Sigmoid colon (tissue), 7 donors: ENCODE results near the gene TCFL5. TPM values are rescaled to one million over a fixed set of nuclear protein-coding genes. Genes with fewer than 3 reads are reported as not detected.

Experiments
- DNase-seq: peaks from one replicate; pipeline ENCODE4 v3.0.0-alpha.2; 2019
- H3K27ac ChIP-seq, 4 donors: fragments of 200-600 bp; sonication (generic); one replicate each; pipeline ENCODE4 v1.5.1; 2016 to 2019; ENCODE audit warnings: mild to moderate bottlenecking in 1 of 4
- H3K27me3 ChIP-seq, 3 donors: fragments of 200-600 bp; sonication (generic); one replicate each; pipeline ENCODE4 v1.5.1; 2019; ENCODE audit warnings: mild to moderate bottlenecking in 1 of 3
- H3K36me3 ChIP-seq, 4 donors: fragments of 200-600 bp; sonication (generic); one replicate each; pipeline ENCODE4 v1.5.1; 2016 to 2019
- H3K4me1 ChIP-seq, 4 donors: fragments of 200-600 bp; sonication (generic); one replicate each; pipeline ENCODE4 v1.5.1; 2017 to 2019
- H3K4me3 ChIP-seq, 4 donors: fragments of 200-600 bp; sonication (generic); one replicate each; pipeline ENCODE4 v1.5.1; 2017 to 2019; ENCODE audit warnings: mild to moderate bottlenecking in 2 of 4, moderate library complexity in 1 of 4
- H3K9me3 ChIP-seq, 4 donors: fragments of 200-600 bp in 3 of 4; sonication (generic) in 3 of 4; one replicate each; pipeline versions ENCODE4 v1.5.1 to v1.6.1; 2013 to 2019
- EP300 ChIP-seq, 4 donors: sonication (generic); formaldehyde crosslinking; IDR thresholded peaks; one replicate each; pipeline ENCODE4 v1.6.1; 2017; ENCODE audit warnings: antibody characterized with exemption in 4 of 4
- POLR2A ChIP-seq, 2 donors: fragments of 450-650 bp; IDR thresholded peaks; one replicate each; pipeline ENCODE4 v1.6.1; 2016; ENCODE audit warnings: antibody characterized with exemption in 2 of 2, mild to moderate bottlenecking in 2 of 2, moderate library complexity in 2 of 2
- POLR2AphosphoS5 ChIP-seq, 4 donors: sonication (generic); formaldehyde crosslinking; IDR thresholded peaks; one replicate each; pipeline ENCODE4 v1.6.1; 2017; ENCODE audit warnings: antibody characterized with exemption in 4 of 4
- WGBS, 2 donors: extraction: QIAGEN DNeasy Blood & Tissue Kit; methylation state at CpG; one replicate each; pipeline ENCODE4 v1.1.7; 2013; 5-methylcytosine and 5-hydroxymethylcytosine counted together
- intact Hi-C: fragments of 100-400 bp; cut with DNase I; formaldehyde crosslinking; loops from one replicate; pipeline ENCODE4 v1.15.1; 2023
- polyA plus RNA-seq, 3 donors: library from polyadenylated mRNA; stranded (reverse); fragments of 200-250 nt; gene quantifications; one replicate each; pipeline ENCODE4 v1.2.3, GENCODE V29; 2013
- total RNA-seq, 4 donors: library from RNA; depleted of rRNA; stranded (reverse); fragments of >200 nt; gene quantifications; one replicate each; pipeline ENCODE4 v1.1.0, GENCODE V29; 2016
- TF ChIP-seq, protein P1 (sequence below), 4 experiments: fragments of 450-650 bp in 3 of 4; fragments of 200-600 bp in 1 of 4; IDR thresholded peaks; one replicate each; pipeline ENCODE4 v1.5.1; 2016 to 2019; ENCODE audit warnings: antibody characterized with exemption in 4 of 4, mild to moderate bottlenecking in 3 of 4, moderate library complexity in 2 of 4
- donor health status: healthy with polysubstance abuse.
- donor health status: Bipolar disorder and iron deficiency.
- donor health status: healthy.

TCFL5 gene
- total and polyA plus RNA-seq, 7 donors: 2.3 to 16.9 (median 8.1) TPM

DNA sequence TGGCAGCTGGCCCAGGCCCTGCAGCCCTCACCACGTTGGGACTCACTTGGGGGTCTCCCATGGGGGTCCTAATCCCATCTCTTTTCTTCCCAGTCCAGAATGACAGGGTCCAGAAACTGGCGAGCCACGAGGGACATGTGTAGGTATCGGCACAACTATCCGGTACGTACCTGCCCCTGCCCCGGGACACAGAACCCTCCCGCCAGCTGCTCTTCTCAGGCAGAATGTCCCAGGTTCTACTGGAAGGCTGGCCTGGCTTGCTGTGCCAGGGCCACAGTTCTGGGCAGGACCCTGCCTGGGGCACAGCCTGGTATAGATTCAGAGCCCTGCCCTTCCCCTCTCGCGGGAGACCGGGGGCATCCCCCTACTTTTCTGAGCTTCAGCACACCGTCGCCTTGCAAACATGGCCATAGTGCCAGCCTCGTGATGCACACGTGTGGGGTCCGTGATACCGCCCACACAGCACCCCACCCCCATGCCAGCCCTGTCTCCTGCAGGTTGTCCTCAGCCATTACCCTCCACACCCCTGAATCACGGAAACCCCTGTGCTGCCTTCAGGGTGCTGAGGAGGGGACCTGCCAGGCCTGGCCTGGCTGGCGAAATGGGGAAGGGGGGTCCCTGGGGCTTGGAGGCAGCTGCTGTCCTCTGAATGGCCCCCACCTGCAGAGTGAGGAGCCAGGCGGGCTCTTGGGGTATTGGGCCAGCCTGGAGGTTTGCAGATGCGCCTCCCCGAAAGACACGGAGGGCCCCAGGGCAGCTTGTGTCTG, 54.0 kb downstream of the TCFL5 start:
- TF ChIP-seq POLR2A (IDR thresholded peaks at IDR 0.05) (no peak), POLR2AphosphoS5 (IDR thresholded peaks at IDR 0.05) (no peak), EP300 (IDR thresholded peaks at IDR 0.05) (no peak)
- TF ChIP-seq, protein P1, sequence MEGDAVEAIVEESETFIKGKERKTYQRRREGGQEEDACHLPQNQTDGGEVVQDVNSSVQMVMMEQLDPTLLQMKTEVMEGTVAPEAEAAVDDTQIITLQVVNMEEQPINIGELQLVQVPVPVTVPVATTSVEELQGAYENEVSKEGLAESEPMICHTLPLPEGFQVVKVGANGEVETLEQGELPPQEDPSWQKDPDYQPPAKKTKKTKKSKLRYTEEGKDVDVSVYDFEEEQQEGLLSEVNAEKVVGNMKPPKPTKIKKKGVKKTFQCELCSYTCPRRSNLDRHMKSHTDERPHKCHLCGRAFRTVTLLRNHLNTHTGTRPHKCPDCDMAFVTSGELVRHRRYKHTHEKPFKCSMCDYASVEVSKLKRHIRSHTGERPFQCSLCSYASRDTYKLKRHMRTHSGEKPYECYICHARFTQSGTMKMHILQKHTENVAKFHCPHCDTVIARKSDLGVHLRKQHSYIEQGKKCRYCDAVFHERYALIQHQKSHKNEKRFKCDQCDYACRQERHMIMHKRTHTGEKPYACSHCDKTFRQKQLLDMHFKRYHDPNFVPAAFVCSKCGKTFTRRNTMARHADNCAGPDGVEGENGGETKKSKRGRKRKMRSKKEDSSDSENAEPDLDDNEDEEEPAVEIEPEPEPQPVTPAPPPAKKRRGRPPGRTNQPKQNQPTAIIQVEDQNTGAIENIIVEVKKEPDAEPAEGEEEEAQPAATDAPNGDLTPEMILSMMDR (IDR thresholded peaks at IDR 0.05): no peak
- Histone ChIP-seq H3K27ac (no peak overlapping the region), H3K4me3 (no peak overlapping the region), H3K9me3 (no peaks in the 10 kb centered on the region), H3K36me3 (peaks cover 38 to 56% (median 45%) of the 10 kb centered on the region in 4 donors), H3K27me3 (no peaks in the 10 kb centered on the region), H3K4me1 (peaks cover 0 to 39% (median 34%) of the 10 kb centered on the region in 4 donors)
- WGBS, 2 donors: 87 to 89% methylated on average over 23 of the region's 23 CpGs
- no peak for DNase-seq
- intact Hi-C loops: loop anchor here (1.0 kb wide), 1 partner anchor 139 kb away; no protein-coding TSS in a partner anchor

DNA sequence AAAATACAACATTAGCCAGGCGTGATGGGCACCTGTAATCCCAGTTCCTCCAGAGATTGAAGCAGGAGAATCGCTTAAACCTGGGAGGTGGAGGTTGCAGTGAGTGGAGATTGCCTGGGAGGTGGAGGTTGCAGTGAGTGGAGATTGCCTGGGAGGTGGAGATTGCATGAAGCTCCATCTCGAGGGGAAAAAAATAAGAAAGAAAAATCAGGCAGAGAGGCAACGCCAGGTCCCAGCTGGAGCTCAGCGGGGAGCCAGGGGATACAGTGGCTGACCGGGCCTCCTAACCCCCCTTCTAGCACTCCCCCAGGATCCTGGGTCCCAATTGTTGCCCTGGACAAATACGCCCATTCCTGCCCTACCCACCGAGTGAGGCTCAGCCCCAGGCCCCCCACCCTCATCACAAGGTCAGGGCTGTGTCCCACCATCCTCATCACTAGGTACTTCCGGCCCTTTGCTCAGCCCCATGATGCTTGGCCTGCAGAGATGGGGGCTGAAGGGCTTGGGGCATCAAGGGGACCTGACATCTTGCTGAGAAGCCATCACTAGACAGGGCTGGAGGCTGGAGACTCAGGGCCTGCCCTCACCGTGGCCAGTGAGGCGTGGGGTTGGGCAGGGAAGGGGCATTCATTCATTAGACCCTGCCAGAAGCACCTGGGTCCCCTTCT, 55.1 kb downstream of the TCFL5 start:
- peak overlapping the region in 3 of 4 donors; percentile 91 to 96 (median 92) for H3K27ac ChIP-seq
- TF ChIP-seq, protein P1 (IDR thresholded peaks at IDR 0.05): no peak
- TF ChIP-seq POLR2AphosphoS5 (IDR thresholded peaks at IDR 0.05) (no peak), POLR2A (IDR thresholded peaks at IDR 0.05) (no peak), EP300 (IDR thresholded peaks at IDR 0.05) (no peak)
- H3K9me3 ChIP-seq: no peaks in the 10 kb centered on the region
- no peaks in the 10 kb centered on the region for H3K27me3 ChIP-seq
- 73 to 78% methylated on average over 11 of the region's 11 CpGs for WGBS, 2 donors
- H3K36me3 ChIP-seq: peaks cover 26 to 45% (median 36%) of the 10 kb centered on the region in 4 donors
- intact Hi-C loops: no loop called here
- peak overlapping the region in 3 of 4 donors; percentile 91 to 100 (median 99) for H3K4me3 ChIP-seq
- no peak for DNase-seq
- H3K4me1 ChIP-seq: peaks cover 0 to 45% (median 34%) of the 10 kb centered on the region in 4 donors

DNA sequence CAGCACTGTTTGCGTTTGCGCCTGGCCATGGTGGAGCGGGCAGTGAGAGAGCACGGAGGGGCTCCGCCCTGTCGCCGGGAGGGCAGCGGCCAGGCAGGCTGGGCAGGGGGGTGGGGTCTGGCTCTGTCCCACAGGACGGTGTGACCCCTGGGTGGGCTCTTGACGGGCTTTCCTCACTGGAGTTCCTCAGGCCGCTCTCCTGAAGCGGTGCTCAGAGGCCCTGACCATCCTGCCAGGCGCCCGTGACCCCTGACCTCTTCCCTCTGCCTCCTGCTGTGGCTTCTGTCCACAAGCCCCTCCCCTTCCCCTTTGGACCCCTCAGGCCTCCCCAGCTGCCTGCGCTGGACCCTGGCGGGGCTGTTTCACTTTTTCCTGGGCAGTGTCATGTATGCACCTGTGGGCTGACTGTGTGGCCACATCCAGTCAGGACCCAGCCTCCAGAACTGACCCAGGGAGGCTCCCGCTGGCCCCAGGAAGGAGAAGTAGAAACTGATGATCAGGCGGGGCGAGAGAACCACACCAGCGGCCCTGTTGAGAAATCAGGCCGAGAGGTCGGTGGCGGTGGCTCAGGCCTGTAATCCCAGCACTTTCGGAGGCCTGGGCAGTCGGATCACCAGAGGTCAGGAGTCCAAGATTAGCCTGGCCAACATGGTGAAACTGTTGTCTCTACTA, 55.8 kb downstream of the TCFL5 start:
- WGBS, 2 donors: 35 to 42% methylated on average over 25 of the region's 25 CpGs
- intact Hi-C loops: no loop called here
- peak in 1 of 2 donors; percentile 13 for TF ChIP-seq POLR2A (IDR thresholded peaks at IDR 0.05)
- TF ChIP-seq, protein P1 (IDR thresholded peaks at IDR 0.05): no peak
- TF ChIP-seq POLR2AphosphoS5 (IDR thresholded peaks at IDR 0.05): no peak
- Histone ChIP-seq H3K4me1 (peaks cover 0 to 45% (median 34%) of the 10 kb centered on the region in 4 donors), H3K27ac (peak overlapping the region; percentile 91 to 96 (median 92)), H3K36me3 (peaks cover 21 to 41% (median 30%) of the 10 kb centered on the region in 4 donors), H3K9me3 (no peaks in the 10 kb centered on the region), H3K4me3 (peak overlapping the region; percentile 87 to 100 (median 95)), H3K27me3 (no peaks in the 10 kb centered on the region)
- no peak for DNase-seq

DNA sequence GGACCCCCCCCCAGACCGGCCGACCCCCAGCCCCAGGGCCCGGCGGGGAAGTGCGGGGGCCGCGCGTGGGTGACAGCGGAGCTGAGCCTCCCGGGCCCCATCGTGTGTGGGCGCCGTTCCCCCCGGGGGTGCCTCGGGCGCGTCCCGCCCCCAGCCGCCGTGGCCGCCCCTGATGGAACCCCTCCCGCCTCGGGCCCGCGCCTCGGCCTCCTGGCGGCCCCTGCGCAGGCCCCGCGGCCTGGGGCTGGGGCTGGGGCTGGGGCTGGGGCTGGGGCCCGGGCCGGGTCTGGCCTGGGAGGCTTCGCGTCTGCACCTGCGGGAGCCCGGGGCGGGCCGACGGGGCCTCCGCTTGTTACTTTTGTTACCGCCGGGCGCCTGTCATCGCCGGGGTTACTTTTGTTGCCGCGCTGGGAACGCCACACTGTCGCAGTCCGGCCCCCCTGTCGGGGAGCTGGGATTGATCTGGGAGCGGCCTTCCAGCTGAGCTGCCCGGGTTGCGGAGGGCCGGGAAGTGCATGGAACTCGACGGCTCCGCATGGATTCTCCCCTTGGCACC, 56.4 kb downstream of the TCFL5 start:
- 1% methylated on average over 58 of the region's 58 CpGs for WGBS, 2 donors
- Histone ChIP-seq H3K9me3 (no peaks in the 10 kb centered on the region), H3K27me3 (no peaks in the 10 kb centered on the region), H3K27ac (peak overlapping the region; percentile 91 to 96 (median 92)), H3K4me3 (peak overlapping the region; percentile 87 to 100 (median 95)), H3K4me1 (peaks cover 0 to 45% (median 34%) of the 10 kb centered on the region in 4 donors), H3K36me3 (peaks cover 19 to 41% (median 24%) of the 10 kb centered on the region in 4 donors)
- TF ChIP-seq EP300 (IDR thresholded peaks at IDR 0.05): no peak
- TF ChIP-seq POLR2A (IDR thresholded peaks at IDR 0.05): no peak
- TF ChIP-seq POLR2AphosphoS5 (IDR thresholded peaks at IDR 0.05): no peak
- TF ChIP-seq, protein P1 (IDR thresholded peaks at IDR 0.05): no peak
- intact Hi-C loops: no loop called here
- no peak for DNase-seq
